Mammary epithelial cell (primary cell): Measurements from ENCODE around the gene PCSK6.

Experiments used
- EZH2 ChIP-seq: IDR thresholded peaks from 2 replicates; pipeline ENCODE4 v1.6.1; 2012; ENCODE audit warnings: low read length, inconsistent platforms, borderline replicate concordance
- TF ChIP-seq, protein P1 (sequence below), 2 donors: IDR thresholded peaks in 1 of 2; conservative IDR thresholded peaks in 1 of 2; 2 replicates each; pipeline ENCODE4 v1.5.1; 2011 to 2012; ENCODE audit warnings: inconsistent platforms in 2 of 2, low read length in 2 of 2, mild to moderate bottlenecking in 2 of 2, control low read depth in 1 of 2, low read depth in 1 of 2; ENCODE audit not compliant: insufficient read depth in 1 of 2; ENCODE audit errors: extremely low read depth in 1 of 2

GRCh38 chr15:101262551-101262950 lies 227.0 kb downstream of the PCSK6 start:
- TF ChIP-seq, protein P1, sequence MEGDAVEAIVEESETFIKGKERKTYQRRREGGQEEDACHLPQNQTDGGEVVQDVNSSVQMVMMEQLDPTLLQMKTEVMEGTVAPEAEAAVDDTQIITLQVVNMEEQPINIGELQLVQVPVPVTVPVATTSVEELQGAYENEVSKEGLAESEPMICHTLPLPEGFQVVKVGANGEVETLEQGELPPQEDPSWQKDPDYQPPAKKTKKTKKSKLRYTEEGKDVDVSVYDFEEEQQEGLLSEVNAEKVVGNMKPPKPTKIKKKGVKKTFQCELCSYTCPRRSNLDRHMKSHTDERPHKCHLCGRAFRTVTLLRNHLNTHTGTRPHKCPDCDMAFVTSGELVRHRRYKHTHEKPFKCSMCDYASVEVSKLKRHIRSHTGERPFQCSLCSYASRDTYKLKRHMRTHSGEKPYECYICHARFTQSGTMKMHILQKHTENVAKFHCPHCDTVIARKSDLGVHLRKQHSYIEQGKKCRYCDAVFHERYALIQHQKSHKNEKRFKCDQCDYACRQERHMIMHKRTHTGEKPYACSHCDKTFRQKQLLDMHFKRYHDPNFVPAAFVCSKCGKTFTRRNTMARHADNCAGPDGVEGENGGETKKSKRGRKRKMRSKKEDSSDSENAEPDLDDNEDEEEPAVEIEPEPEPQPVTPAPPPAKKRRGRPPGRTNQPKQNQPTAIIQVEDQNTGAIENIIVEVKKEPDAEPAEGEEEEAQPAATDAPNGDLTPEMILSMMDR (conservative IDR thresholded peaks at IDR 0.05 in 1 of 2, IDR thresholded peaks at IDR 0.05 in 1 of 2; ENCODE audit: extremely low read depth in 1 of 2, insufficient read depth in 1 of 2, low read depth in 1 of 2, low read length in 2 of 2) = no peak
- no peak for TF ChIP-seq EZH2
